H7 (cell line): ENCODE measurements around the gene ABHD16A. TPM values are rescaled to one million over a fixed set of nuclear protein-coding genes. Genes with fewer than 3 reads are reported as not detected.

Experiments
- DNase-seq: peaks from one replicate; pipeline ENCODE4 v3.0.0; 2012
- H3K27me3 ChIP-seq: 2 replicates; pipeline ENCODE4 v1.6.0; 2011; ENCODE audit warnings: mild to moderate bottlenecking, low read length; ENCODE audit not compliant: control insufficient read depth, insufficient read depth
- H3K36me3 ChIP-seq: replicated peaks from 2 replicates; pipeline ENCODE4 v1.5.1; 2011; ENCODE audit warnings: low read length; ENCODE audit not compliant: control insufficient read depth, insufficient read depth
- H3K4me3 ChIP-seq: 2 replicates; pipeline ENCODE4 v1.5.1; 2011; ENCODE audit warnings: low read depth, mild to moderate bottlenecking, control low read depth, low read length, moderate library complexity; ENCODE audit not compliant: insufficient read depth
- total RNA-seq: library from RNA; depleted of rRNA; stranded (reverse); fragments of >200 nt; shearing (Covaris generic); gene quantifications from 2 replicates; pipeline ENCODE4 v1.2.3, GENCODE V29; 2014; rRNA removed

Gene ABHD16A
- total RNA-seq = 35.7 and 39.7 TPM in 2 replicates

DNA sequence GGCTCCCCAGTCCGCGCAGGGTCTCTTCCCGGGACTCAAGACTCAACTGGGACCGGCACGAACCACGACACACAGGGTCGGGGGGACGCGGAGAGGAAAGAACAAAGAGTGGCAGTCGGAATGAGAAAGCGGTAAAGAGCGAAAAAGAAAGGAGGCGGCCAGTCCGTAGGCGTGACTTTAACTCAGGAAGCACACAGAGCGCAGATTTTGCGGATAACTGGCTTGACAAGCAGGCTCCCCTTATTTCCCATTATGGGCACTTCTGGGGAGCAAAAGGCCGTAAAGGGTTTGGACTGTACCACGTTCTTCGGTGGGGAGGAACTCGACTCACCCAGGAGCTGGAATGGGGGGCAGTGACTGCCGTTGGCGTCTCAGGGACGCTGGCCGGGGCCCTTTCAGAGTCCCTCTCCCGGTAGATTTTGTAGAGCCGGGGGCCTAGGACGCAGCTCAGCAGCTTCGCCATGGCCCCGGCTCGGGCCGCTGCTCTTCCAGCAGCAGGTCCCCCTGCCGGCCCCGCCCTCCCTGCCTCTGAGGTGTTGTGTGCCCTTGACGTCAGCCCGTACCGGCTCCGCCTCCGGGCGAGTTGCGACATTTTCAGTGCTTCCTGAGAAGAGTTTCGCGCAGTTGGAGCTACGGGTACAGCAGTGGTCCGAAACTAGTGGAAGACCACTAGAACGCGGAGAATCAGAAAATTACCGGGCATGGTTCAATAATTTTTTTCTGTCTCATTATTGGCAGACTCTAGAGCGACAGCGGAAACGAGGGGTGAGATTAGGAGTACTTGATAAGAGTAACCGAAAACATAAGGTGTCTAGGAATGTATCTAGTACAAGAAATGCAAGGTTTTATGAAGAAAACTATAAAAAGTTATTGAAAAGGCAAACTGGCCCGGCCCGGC, at the start of gene ABHD16A:
Gene ABHD16A (minus strand): TSS at position 506 of the 898 bp plus-strand sequence. CDS start 43 bp downstream, at position 463.
- Histone ChIP-seq H3K27me3 (no peaks in the 10 kb centered on the region; the same call in 1 of the 2 replicates), H3K4me3 (peak within 1 kb of the TSS; percentile 87), H3K36me3 (no peaks in the 10 kb centered on the region)
- peak; percentile 99 for DNase-seq

GRCh38 chr6:31752739-31753319, 49.7 kb upstream of the ABHD16A start:
- Histone ChIP-seq H3K27me3 (no peaks in the 10 kb centered on the region), H3K4me3 (no peak overlapping the region), H3K36me3 (peaks cover under 1% of the 10 kb centered on the region; the same call in 1 of the 2 replicates)
- DNase-seq = no peak

DNA sequence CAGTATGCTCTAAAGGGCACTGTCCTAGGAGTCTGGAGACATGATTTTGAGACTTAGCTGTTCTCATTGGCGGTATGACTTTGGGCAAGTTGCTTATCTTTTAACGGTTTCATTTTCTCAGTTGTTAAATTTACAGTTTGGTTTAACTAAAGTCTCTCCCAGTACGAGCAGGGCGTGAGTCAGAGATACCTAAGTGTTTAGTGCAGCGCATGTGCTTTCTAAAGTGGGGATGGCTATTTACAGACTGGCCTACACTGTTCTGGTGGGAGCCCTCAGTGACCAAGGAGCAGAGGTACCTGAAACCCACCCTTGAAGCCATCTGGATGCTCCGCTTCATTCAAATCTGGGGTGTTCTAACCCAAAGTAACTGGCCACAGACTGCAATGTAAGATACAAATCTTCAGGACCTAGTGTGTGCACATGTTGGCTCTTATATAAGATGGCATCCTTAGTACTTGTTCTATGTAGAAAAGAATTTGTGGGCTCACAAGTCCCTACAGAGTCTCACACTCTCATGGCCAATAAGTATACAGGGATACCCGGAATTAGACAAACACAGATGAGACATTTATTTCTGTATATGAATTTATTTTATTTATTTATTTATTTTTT, 47.4 kb upstream of the ABHD16A start:
- H3K36me3 ChIP-seq = peaks cover 6% of the 10 kb centered on the region
- no peak overlapping the region for H3K4me3 ChIP-seq
- no peak for DNase-seq
- no peaks in the 10 kb centered on the region for H3K27me3 ChIP-seq

GRCh38 chr6:31749301-31750036, 46.3 kb upstream of the ABHD16A start:
- Histone ChIP-seq H3K4me3 (no peak overlapping the region), H3K36me3 (peaks cover 6% of the 10 kb centered on the region), H3K27me3 (no peaks in the 10 kb centered on the region)
- no peak for DNase-seq

GRCh38 chr6:31744422-31744821, 41.3 kb upstream of the ABHD16A start:
- Histone ChIP-seq H3K36me3 (peaks cover 10% of the 10 kb centered on the region), H3K27me3 (no peaks in the 10 kb centered on the region), H3K4me3 (no peak overlapping the region)
- no peak for DNase-seq

- H3K36me3 ChIP-seq = peaks cover 9% of the 10 kb centered on the region
- no peak overlapping the region for H3K4me3 ChIP-seq
- no peak for DNase-seq
- H3K27me3 ChIP-seq = no peaks in the 10 kb centered on the region
Measured at GRCh38 chr6:31742894-31743293, 39.8 kb upstream of the ABHD16A start.

DNA sequence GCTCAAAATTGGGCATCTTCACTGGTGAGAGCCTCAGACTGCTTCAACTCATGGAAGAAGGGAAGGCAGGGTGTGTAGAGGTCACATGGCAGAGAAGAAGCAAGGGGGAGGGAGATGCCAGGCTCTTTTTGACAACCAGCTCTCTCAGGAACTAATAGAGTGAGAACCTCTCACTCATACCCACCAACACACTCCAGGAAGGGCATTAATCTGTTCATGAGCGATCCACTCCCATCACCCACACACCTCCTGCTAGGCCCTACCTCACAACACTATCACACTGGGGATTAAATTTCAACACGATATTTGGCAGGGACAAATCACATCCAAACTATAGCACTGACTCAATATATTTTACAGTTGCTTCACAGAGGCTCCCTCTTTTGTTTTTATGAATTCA, 38.7 kb upstream of the ABHD16A start:
- H3K27me3 ChIP-seq = no peaks in the 10 kb centered on the region
- no peak overlapping the region for H3K4me3 ChIP-seq
- no peak for DNase-seq
- peaks cover 4% of the 10 kb centered on the region for H3K36me3 ChIP-seq

- peak; percentile 73 for DNase-seq
- peaks cover 4% of the 10 kb centered on the region for H3K36me3 ChIP-seq
- H3K4me3 ChIP-seq = peak overlapping the region; percentile 65
- H3K27me3 ChIP-seq = no peaks in the 10 kb centered on the region
Measured at GRCh38 chr6:31740397-31741223, 37.5 kb upstream of the ABHD16A start.

- Histone ChIP-seq H3K4me3 (peak within 1 kb of the TSS; percentile 65), H3K27me3 (no peaks in the 10 kb centered on the region), H3K36me3 (peaks cover 4% of the 10 kb centered on the region)
- peak; percentile 98 for DNase-seq
Measured at GRCh38 chr6:31739639-31740396, 36.7 kb upstream of the ABHD16A start, which contains the start of gene MSH5. MSH5 (plus strand) TSS chr6:31740005; CDS start chr6:31740467, 462 bp downstream.

GRCh38 chr6:31737991-31738979, 35.2 kb upstream of the ABHD16A start:
- H3K36me3 ChIP-seq = peaks cover 12% of the 10 kb centered on the region
- DNase-seq = no peak
- no peaks in the 10 kb centered on the region for H3K27me3 ChIP-seq
- H3K4me3 ChIP-seq = no peak overlapping the region

DNA sequence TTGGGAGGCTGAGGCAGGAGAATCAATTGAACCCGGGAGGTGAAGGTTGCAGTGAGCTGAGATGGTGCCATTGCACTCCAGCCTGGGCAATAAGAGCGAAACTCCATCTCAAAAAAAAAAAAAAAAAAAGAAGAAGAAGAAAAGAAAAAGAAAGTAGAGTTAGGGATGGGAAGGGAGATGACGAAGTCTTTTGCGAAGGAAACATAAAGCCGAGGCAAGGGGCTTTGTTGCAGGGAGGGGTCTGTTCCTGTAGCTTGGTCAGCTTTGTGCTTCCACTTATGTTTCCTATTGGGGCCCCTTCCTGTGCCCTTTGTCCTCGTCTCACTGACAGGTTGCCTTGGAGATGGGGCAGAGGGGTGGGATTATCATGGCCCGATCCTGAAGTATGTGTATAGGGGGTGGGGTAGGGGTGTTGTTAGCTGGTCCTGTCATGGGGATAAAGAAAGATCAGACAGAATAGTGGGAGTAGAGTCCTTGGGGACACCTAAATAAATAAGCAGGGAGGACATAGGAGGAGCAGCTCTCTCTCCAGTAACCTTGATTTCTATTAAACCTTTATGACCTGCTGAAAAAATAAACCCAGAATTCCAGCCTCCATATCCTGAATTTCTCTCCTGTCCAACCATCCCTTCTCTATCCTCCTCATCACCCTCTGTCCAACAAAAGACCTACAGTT, 34.3 kb upstream of the ABHD16A start:
- H3K4me3 ChIP-seq = no peak overlapping the region
- no peaks in the 10 kb centered on the region for H3K27me3 ChIP-seq
- peaks cover 16% of the 10 kb centered on the region for H3K36me3 ChIP-seq
- DNase-seq = no peak
